ENCODE results near the gene ACSS3.

The ACSS3 gene

GRCh38 chr12:81231574-81232368 is 153.9 kb downstream of the ACSS3 start:
- DNase-seq = no peak

- DNase-seq = no peak
These were observed 167.6 kb downstream of the ACSS3 start for GRCh38 chr12:81245458-81245857.

GRCh38 chr12:81245907-81246570 is 168.2 kb downstream of the ACSS3 start:
- no peak for DNase-seq

- no peak for DNase-seq
These were observed 172.1 kb downstream of the ACSS3 start for GRCh38 chr12:81249976-81250375.

GRCh38 chr12:81252228-81252627 is 174.3 kb downstream of the ACSS3 start:
- no peak for DNase-seq

- no peak for DNase-seq
These were observed 175.5 kb downstream of the ACSS3 start for GRCh38 chr12:81253360-81253759.

- no peak for DNase-seq
These were observed 177.6 kb downstream of the ACSS3 start for GRCh38 chr12:81255456-81255855.

GRCh38 chr12:81255947-81256346 is 178.1 kb downstream of the ACSS3 start:
- DNase-seq = no peak

- DNase-seq = no peak
These were observed 180.2 kb downstream of the ACSS3 start for GRCh38 chr12:81257947-81258551.

- DNase-seq = no peak
These were observed 181.5 kb downstream of the ACSS3 start for GRCh38 chr12:81259360-81259759.

- no peak for DNase-seq
These were observed 183.8 kb downstream of the ACSS3 start for GRCh38 chr12:81261508-81262207.

GRCh38 chr12:81263072-81263471 is 185.2 kb downstream of the ACSS3 start:
- no peak for DNase-seq

- no peak for DNase-seq
These were observed 192.5 kb downstream of the ACSS3 start for GRCh38 chr12:81270385-81270784.

- DNase-seq = no peak
These were observed 197.0 kb downstream of the ACSS3 start for GRCh38 chr12:81274637-81275529.

GRCh38 chr12:81284137-81284536 is 206.3 kb downstream of the ACSS3 start:
- DNase-seq = no peak

GRCh38 chr12:81288651-81289050 is 210.8 kb downstream of the ACSS3 start:
- DNase-seq = no peak

GRCh38 chr12:81294325-81295190 is 216.7 kb downstream of the ACSS3 start:
- no peak for DNase-seq

GRCh38 chr12:81295251-81295650 is 217.4 kb downstream of the ACSS3 start:
- DNase-seq = no peak

GRCh38 chr12:81296556-81297305 is 218.9 kb downstream of the ACSS3 start:
- no peak for DNase-seq

GRCh38 chr12:81297601-81298000 is 219.7 kb downstream of the ACSS3 start:
- no peak for DNase-seq

GRCh38 chr12:81300454-81300853 is 222.6 kb downstream of the ACSS3 start:
- DNase-seq = no peak
